GM20431 (cell line): Measurements from ENCODE around the gene RAB33A.
"Not testable (repeated sequence)": the region's sequence is repeated elsewhere in the genome, so short reads cannot be mapped to it uniquely, and the experiment has no call there.

ENCODE experiments used
- in situ Hi-C: fragments of 300-500 bp; cut with MseI, MboI; formaldehyde crosslinking; loops from one replicate; pipeline ENCODE4 v1.15.0; 2020; ENCODE audit warnings: low sequenced_read_pairs; ENCODE audit not compliant: unreplicated experiment

RAB33A gene

GRCh38 chrX:130216320-130216719, 44.6 kb downstream of the RAB33A start:
- in situ Hi-C loops, result no loop called here

- in situ Hi-C loops, result no loop called here
These were observed 53.0 kb downstream of the RAB33A start for GRCh38 chrX:130224810-130225209.

- in situ Hi-C loops, result no loop called here
These were observed 57.1 kb downstream of the RAB33A start for GRCh38 chrX:130228871-130229270.

- in situ Hi-C loops, result not testable (repeated sequence)
These were observed 59.4 kb downstream of the RAB33A start for GRCh38 chrX:130231184-130231583.
